Measurements from ENCODE around the gene SPEN. TPM values are rescaled to one million over a fixed set of nuclear protein-coding genes. Genes with fewer than 3 reads are reported as not detected.

SPEN gene
- total and polyA plus RNA-seq, 9 of the 15 experiments (the other 6 are each of a cell fraction or from before 2014, with no cell fraction given), result 5.7 to 87.5 (median 27.2) TPM

DNA sequence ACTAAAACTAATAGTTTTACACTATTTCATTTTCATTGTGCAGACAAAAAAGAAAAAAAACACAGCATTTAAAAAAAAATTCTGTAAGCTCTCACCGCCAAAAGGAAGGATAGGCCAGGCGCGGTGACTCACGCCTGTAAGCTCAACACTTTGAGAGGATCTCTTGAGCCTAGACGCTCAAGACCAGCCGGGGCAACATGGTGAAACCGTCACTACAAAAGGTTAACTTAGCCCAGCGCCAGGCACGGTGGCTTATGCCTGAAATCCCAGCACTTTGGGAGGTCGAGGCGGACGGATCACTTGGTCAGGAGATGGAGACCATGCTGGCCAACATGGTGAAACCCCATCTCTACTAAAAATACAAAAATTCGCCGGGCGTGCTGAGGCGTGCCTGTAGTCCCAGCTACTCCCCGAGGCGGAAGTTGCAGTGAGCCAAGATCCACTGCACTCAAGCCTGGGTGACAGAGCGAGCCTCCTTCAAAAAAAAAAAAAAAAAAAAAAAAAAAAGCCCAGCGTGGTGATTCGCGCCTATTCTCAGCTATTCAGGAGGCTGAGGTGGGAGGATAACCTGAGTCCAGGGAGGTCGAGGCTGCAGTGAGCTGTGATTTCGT, 14.3 kb upstream of the SPEN start (continued):
- TF ChIP-seq UBTF (IDR thresholded peaks at IDR 0.05; ENCODE audit: borderline replicate concordance in 1 of 2, low read depth in 2 of 2, low read length in 2 of 2) (peak in 1 of 2 experiments; percentile 65; a peak in 2 of 4 replicates), ELF4 (CRISPR knock-in tag; IDR thresholded peaks at IDR 0.05) (no peak), GABPB2 (CRISPR knock-in tag; conservative IDR thresholded peaks at IDR 0.05) (no peak), COPS2 (conservative IDR thresholded peaks at IDR 0.05) (no peak), MECOM (CRISPR knock-in tag; IDR thresholded peaks at IDR 0.05) (no peak), MAFK (IDR thresholded peaks at IDR 0.05; ENCODE audit: low read length) (no peak), ZNF583 (CRISPR knock-in tag; IDR thresholded peaks at IDR 0.05) (no peak), ZNF274 (IDR thresholded peaks at IDR 0.05; ENCODE audit: borderline replicate concordance, low read depth, low read length) (no peak), WHSC1 (IDR thresholded peaks at IDR 0.05; ENCODE audit: low read length) (no peak), MYNN (IDR thresholded peaks at IDR 0.05) (no peak), MYNN (CRISPR knock-in tag; IDR thresholded peaks at IDR 0.05) (no peak), RNF2 (IDR thresholded peaks at IDR 0.05) (no peak), PHF8 (IDR thresholded peaks at IDR 0.05; ENCODE audit: borderline replicate concordance, low read length) (peak; percentile 60), ZNF347 (CRISPR knock-in tag; IDR thresholded peaks at IDR 0.05; ENCODE audit: low read depth) (no peak), RUNX1 (IDR thresholded peaks at IDR 0.05; ENCODE audit: low read depth) (no peak), DMBX1 (CRISPR knock-in tag; IDR thresholded peaks at IDR 0.05; ENCODE audit: borderline replicate concordance) (no peak), ZBTB12 (CRISPR knock-in tag; IDR thresholded peaks at IDR 0.05) (no peak)

Data from K562 (cell line).